IPS DF 6.9 (cell line): Measurements from ENCODE around the gene IGSF22.

Experiments
- DNase-seq: peaks from one replicate; pipeline ENCODE4 v3.0.0-alpha.2; 2013; ENCODE audit warnings: low read depth, low spot score
- H3K27ac ChIP-seq: one replicate; pipeline ENCODE4 v1.5.1; 2013; ENCODE audit warnings: low read length, control low read depth
- H3K27me3 ChIP-seq: 2 replicates; pipeline ENCODE4 v1.6.1; 2013; ENCODE audit warnings: mild to moderate bottlenecking, low read length; ENCODE audit not compliant: control insufficient read depth, insufficient read depth
- H3K36me3 ChIP-seq: 2 replicates; pipeline ENCODE4 v1.6.1; 2013; ENCODE audit warnings: low read length; ENCODE audit not compliant: control insufficient read depth, insufficient read depth
- H3K4me1 ChIP-seq: 2 replicates; pipeline ENCODE4 v1.6.1; 2013; ENCODE audit warnings: low read length; ENCODE audit not compliant: control insufficient read depth, insufficient read depth
- H3K4me3 ChIP-seq: 2 replicates; pipeline ENCODE4 v1.5.1; 2013; ENCODE audit warnings: mild to moderate bottlenecking, low read length
- H3K9me3 ChIP-seq: 2 replicates; pipeline ENCODE4 v1.6.1; 2013; ENCODE audit warnings: low read length, inconsistent platforms; ENCODE audit not compliant: control insufficient read depth, insufficient read depth
- WGBS: extraction: QIAGEN DNeasy Blood & Tissue Kit; methylation state at CpG from one replicate; pipeline ENCODE4 v1.1.7; 2013; ENCODE audit warnings: mixed read lengths, missing lambda C conversion rate; ENCODE audit not compliant: insufficient read length, insufficient coverage; 5-methylcytosine and 5-hydroxymethylcytosine counted together

Gene IGSF22

DNA sequence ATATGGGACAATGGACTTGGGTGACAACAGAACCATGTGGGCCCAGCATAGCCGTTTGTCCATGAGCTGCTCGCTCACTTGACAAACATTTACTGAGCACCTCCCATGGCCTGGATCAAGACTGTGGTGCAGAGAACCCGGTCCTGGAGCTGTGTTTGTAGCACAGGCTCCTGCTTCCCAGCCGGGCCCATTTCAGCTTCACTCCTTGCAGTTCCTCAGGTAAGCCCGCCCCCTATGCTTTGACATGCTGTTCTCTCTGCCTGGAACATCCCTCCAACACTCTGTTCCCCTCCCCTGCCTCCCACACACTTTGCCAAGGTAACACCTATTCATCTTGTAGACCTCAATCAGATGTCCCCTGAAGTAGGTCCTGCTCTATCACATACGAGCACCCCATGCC, 19.3 kb upstream of the IGSF22 start:
- no peak for DNase-seq
- peaks cover 2% of the 10 kb centered on the region; the same call in 1 of the 2 replicates for H3K4me1 ChIP-seq
- H3K9me3 ChIP-seq: no peaks in the 10 kb centered on the region
- no peaks in the 10 kb centered on the region for H3K27me3 ChIP-seq
- WGBS: no CpG with 5 or more reads among the region's 6 CpGs
- H3K4me3 ChIP-seq: no peak overlapping the region
- H3K36me3 ChIP-seq: no peaks in the 10 kb centered on the region
- no peak overlapping the region for H3K27ac ChIP-seq

DNA sequence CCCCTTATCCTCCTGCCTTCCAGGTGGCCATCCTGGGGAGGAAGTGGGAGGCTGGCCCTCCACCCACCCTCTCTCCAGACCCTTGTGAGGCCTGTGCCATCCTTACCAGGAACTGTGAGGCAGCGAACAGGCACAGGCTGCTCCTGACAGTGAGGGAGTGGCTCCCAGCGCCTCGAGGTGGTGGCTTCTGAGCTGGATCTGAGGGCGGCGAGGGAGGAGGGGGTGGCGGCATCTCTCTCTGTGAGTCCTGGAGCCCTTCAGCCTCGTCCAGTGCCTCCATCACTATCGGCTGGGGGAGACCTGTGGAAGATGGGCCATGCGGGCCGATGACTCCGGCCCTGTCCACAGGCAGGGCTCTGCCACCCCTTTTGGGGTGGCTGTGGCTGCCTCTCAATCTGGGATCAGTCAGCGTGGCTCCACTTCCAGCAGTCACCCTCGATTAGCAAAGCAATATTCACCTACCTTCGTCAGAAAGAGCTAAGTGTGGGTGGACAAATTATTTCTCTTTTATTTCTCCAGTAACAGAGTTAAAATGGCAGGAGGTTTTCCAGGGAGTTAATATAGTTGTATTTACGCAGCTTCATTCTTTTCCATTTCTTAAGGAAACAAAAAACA, 18.0 kb upstream of the IGSF22 start:
- no peaks in the 10 kb centered on the region for H3K27me3 ChIP-seq

DNA sequence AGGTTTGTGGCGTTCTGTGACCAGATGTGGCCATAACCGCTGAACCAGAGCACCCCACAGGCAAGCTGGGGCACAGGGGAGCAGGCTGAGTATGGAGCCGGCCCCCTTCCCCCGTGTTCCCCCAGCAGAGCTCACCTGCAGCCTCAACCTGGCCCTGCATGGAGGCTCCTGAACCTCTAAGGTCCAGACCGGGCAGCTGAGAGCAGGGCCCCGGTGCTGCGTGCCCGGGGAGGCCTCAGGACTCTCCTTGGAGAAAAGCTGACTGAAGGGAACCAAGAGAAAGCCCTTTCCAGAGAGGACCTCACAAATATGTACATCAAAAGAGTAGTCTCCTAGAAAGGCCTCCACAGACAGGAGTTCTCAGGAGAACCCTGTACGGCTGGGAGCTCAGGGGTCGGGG, 17.4 kb upstream of the IGSF22 start:
- no peaks in the 10 kb centered on the region for H3K36me3 ChIP-seq
- no peaks in the 10 kb centered on the region for H3K4me1 ChIP-seq
- H3K9me3 ChIP-seq: no peaks in the 10 kb centered on the region
- no peak overlapping the region for H3K4me3 ChIP-seq
- no peak overlapping the region for H3K27ac ChIP-seq
- H3K27me3 ChIP-seq: no peaks in the 10 kb centered on the region
- WGBS: no CpG with 5 or more reads among the region's 10 CpGs
- DNase-seq: no peak

More for the DNA sequence above, 18.0 kb upstream of the IGSF22 start:
- Histone ChIP-seq H3K9me3 (no peaks in the 10 kb centered on the region), H3K27ac (no peak overlapping the region), H3K4me1 (no peaks in the 10 kb centered on the region), H3K4me3 (no peak overlapping the region; the same call in 1 of the 2 replicates), H3K36me3 (no peaks in the 10 kb centered on the region)
- DNase-seq: no peak
- WGBS: no CpG with 5 or more reads among the region's 15 CpGs

- H3K4me3 ChIP-seq: no peak overlapping the region
- WGBS: no CpG with 5 or more reads among the region's 3 CpGs
These were observed 15.8 kb upstream of the IGSF22 start for GRCh38 chr11:18741783-18742182.

GRCh38 chr11:18739685-18740084, 13.7 kb upstream of the IGSF22 start:
- Histone ChIP-seq H3K36me3 (no peaks in the 10 kb centered on the region), H3K27me3 (no peaks in the 10 kb centered on the region), H3K4me1 (no peaks in the 10 kb centered on the region), H3K27ac (no peak overlapping the region), H3K4me3 (no peak overlapping the region), H3K9me3 (no peaks in the 10 kb centered on the region)
- no CpG with 5 or more reads among the region's 4 CpGs for WGBS
- no peak for DNase-seq

More at GRCh38 chr11:18741783-18742182, 15.8 kb upstream of the IGSF22 start:
- H3K4me1 ChIP-seq: no peaks in the 10 kb centered on the region
- H3K9me3 ChIP-seq: no peaks in the 10 kb centered on the region
- no peaks in the 10 kb centered on the region for H3K36me3 ChIP-seq
- H3K27ac ChIP-seq: no peak overlapping the region
- DNase-seq: no peak
- H3K27me3 ChIP-seq: no peaks in the 10 kb centered on the region

DNA sequence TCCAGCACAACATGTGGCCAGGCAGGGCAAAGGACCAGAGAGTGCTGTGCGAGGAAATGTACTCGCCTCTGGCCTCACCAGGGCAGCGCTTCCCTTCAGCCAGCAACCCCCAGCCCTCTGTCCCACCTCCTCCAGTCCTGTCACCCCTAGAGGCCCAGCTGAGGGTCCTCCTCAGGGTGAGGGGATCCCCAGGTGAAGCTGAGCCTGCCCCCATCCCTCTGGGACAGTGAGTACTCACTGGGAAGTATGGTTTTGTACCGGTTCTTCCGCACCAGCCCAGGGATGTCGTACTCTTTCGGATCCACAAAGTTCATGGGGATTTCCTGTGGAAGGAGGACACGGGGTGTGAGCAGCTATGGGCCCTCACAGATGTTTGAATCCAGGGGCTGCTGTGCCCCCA, 11.7 kb upstream of the IGSF22 start:
- no CpG with 5 or more reads among the region's 8 CpGs for WGBS
- Histone ChIP-seq H3K4me3 (no peak overlapping the region), H3K4me1 (no peaks in the 10 kb centered on the region), H3K36me3 (no peaks in the 10 kb centered on the region), H3K27ac (no peak overlapping the region), H3K9me3 (no peaks in the 10 kb centered on the region), H3K27me3 (no peaks in the 10 kb centered on the region)
- DNase-seq: no peak

- no peaks in the 10 kb centered on the region for H3K36me3 ChIP-seq
- no peaks in the 10 kb centered on the region for H3K27me3 ChIP-seq
- peak; percentile 29 for DNase-seq
- WGBS: no CpG with 5 or more reads among the region's 10 CpGs
- no peaks in the 10 kb centered on the region for H3K4me1 ChIP-seq
- H3K27ac ChIP-seq: no peak overlapping the region
- no peaks in the 10 kb centered on the region for H3K9me3 ChIP-seq
- H3K4me3 ChIP-seq: no peak overlapping the region
These were observed 10.7 kb upstream of the IGSF22 start for GRCh38 chr11:18736590-18737148.

DNA sequence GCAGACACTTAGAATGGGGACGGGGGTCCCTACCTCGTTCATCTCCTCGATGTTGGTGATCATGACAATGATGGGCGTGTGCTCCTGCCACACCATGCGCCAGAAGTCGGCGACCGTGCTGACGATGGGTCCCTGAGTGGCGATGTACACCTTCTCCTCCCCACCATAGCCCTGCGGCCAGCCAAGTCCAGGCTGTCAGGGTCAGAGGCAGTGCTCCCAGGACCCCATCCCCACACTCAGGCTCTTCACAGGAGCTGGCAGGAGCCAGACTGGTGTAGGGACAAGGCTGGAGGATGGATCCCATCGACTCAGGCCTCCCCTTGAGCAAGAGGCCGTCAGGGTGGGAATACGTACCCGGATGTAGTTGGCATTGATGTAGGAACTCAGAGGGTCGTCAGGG, 7.2 kb upstream of the IGSF22 start:
- Histone ChIP-seq H3K36me3 (no peaks in the 10 kb centered on the region), H3K27me3 (no peaks in the 10 kb centered on the region), H3K4me1 (no peaks in the 10 kb centered on the region), H3K9me3 (no peaks in the 10 kb centered on the region), H3K27ac (no peak overlapping the region), H3K4me3 (no peak overlapping the region)
- no CpG with 5 or more reads among the region's 16 CpGs for WGBS
- no peak for DNase-seq

- WGBS: no CpG with 5 or more reads among the region's 11 CpGs
- Histone ChIP-seq H3K36me3 (no peaks in the 10 kb centered on the region), H3K4me3 (no peak overlapping the region), H3K4me1 (peaks cover 1% of the 10 kb centered on the region; the same call in 1 of the 2 replicates), H3K9me3 (no peaks in the 10 kb centered on the region), H3K27ac (no peak overlapping the region), H3K27me3 (no peaks in the 10 kb centered on the region)
- peak; percentile 43 for DNase-seq
These were observed 6.2 kb upstream of the IGSF22 start for GRCh38 chr11:18731949-18732821.

DNA sequence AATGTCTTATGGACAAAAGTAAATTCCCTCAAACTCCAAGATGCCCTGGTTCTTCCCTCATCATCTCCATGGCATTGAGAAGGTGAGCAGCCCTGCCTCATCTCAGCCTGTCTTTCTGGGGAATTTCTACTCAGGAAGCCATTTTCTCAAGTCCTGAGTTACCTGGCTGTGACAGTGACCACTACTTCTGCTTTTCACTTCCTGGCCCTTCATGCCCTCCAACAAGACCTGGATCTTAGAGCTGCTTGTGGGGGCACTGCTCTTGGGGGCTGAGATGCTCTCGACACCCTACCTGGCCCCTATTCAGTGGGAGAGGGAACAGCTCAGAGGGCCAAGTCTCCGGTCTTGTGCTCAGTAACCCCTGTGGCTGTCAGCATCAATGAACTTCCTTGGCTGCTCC, 5.5 kb upstream of the IGSF22 start:
- H3K4me3 ChIP-seq: no peak overlapping the region
- H3K36me3 ChIP-seq: no peaks in the 10 kb centered on the region
- H3K9me3 ChIP-seq: no peaks in the 10 kb centered on the region
- no peak overlapping the region for H3K27ac ChIP-seq
- peaks cover 1% of the 10 kb centered on the region; the same call in 1 of the 2 replicates for H3K4me1 ChIP-seq
- no CpG with 5 or more reads among the region's 2 CpGs for WGBS
- H3K27me3 ChIP-seq: no peaks in the 10 kb centered on the region
- no peak for DNase-seq
